ENCODE measurements around the gene PHAF1. TPM values are rescaled to one million over a fixed set of nuclear protein-coding genes. Genes with fewer than 3 reads are reported as not detected.

Gene PHAF1
- total and polyA plus RNA-seq, 9 of the 15 experiments (the other 6 are each of a cell fraction or from before 2014, with no cell fraction given), result 5.1 to 25.4 (median 13.8) TPM

- TF ChIP-seq TBP (optimal IDR thresholded peaks at IDR 0.05; ENCODE audit: low read depth, low read length) (peak; percentile 41), HNRNPK (IDR thresholded peaks at IDR 0.05; ENCODE audit: low read depth, low read length, poor library complexity, severe bottlenecking) (no peak), FOXK2 (conservative IDR thresholded peaks at IDR 0.05 in 1 of 2, IDR thresholded peaks at IDR 0.05 in 1 of 2; ENCODE audit: low read depth in 2 of 2) (0 out of 4 replicates have a peak, but pooled peaks of 1 of the 2 experiments have one; percentile 41), MECOM (CRISPR knock-in tag; IDR thresholded peaks at IDR 0.05) (no peak), ARID3A (IDR thresholded peaks at IDR 0.05; ENCODE audit: borderline replicate concordance, low read depth, low read length) (0 out of 2 replicates have a peak, but pooled peaks have one; percentile 19), PREB (CRISPR knock-in tag; IDR thresholded peaks at IDR 0.05) (no peak), ATF7 (IDR thresholded peaks at IDR 0.05) (peak; percentile 97), YY1 (IDR thresholded peaks at IDR 0.05; ENCODE audit: borderline replicate concordance in 1 of 3, control insufficient read depth in 1 of 3, extremely low read depth in 1 of 3, insufficient read depth in 3 of 3, insufficient read length in 1 of 3, insufficient replicate concordance in 2 of 3, low read depth in 1 of 3, low read length in 2 of 3) (peak in 1 of 3 experiments; percentile 16), SAP30 (IDR thresholded peaks at IDR 0.05; ENCODE audit: borderline replicate concordance, insufficient read depth, low read depth, low read length, poor library complexity, severe bottlenecking) (peak; percentile 52)
- TF ChIP-seq, protein P1, sequence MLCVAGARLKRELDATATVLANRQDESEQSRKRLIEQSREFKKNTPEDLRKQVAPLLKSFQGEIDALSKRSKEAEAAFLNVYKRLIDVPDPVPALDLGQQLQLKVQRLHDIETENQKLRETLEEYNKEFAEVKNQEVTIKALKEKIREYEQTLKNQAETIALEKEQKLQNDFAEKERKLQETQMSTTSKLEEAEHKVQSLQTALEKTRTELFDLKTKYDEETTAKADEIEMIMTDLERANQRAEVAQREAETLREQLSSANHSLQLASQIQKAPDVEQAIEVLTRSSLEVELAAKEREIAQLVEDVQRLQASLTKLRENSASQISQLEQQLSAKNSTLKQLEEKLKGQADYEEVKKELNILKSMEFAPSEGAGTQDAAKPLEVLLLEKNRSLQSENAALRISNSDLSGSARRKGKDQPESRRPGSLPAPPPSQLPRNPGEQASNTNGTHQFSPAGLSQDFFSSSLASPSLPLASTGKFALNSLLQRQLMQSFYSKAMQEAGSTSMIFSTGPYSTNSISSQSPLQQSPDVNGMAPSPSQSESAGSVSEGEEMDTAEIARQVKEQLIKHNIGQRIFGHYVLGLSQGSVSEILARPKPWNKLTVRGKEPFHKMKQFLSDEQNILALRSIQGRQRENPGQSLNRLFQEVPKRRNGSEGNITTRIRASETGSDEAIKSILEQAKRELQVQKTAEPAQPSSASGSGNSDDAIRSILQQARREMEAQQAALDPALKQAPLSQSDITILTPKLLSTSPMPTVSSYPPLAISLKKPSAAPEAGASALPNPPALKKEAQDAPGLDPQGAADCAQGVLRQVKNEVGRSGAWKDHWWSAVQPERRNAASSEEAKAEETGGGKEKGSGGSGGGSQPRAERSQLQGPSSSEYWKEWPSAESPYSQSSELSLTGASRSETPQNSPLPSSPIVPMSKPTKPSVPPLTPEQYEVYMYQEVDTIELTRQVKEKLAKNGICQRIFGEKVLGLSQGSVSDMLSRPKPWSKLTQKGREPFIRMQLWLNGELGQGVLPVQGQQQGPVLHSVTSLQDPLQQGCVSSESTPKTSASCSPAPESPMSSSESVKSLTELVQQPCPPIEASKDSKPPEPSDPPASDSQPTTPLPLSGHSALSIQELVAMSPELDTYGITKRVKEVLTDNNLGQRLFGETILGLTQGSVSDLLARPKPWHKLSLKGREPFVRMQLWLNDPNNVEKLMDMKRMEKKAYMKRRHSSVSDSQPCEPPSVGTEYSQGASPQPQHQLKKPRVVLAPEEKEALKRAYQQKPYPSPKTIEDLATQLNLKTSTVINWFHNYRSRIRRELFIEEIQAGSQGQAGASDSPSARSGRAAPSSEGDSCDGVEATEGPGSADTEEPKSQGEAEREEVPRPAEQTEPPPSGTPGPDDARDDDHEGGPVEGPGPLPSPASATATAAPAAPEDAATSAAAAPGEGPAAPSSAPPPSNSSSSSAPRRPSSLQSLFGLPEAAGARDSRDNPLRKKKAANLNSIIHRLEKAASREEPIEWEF (CRISPR knock-in tag; IDR thresholded peaks at IDR 0.05), result no peak
- TF ChIP-seq, protein P2, sequence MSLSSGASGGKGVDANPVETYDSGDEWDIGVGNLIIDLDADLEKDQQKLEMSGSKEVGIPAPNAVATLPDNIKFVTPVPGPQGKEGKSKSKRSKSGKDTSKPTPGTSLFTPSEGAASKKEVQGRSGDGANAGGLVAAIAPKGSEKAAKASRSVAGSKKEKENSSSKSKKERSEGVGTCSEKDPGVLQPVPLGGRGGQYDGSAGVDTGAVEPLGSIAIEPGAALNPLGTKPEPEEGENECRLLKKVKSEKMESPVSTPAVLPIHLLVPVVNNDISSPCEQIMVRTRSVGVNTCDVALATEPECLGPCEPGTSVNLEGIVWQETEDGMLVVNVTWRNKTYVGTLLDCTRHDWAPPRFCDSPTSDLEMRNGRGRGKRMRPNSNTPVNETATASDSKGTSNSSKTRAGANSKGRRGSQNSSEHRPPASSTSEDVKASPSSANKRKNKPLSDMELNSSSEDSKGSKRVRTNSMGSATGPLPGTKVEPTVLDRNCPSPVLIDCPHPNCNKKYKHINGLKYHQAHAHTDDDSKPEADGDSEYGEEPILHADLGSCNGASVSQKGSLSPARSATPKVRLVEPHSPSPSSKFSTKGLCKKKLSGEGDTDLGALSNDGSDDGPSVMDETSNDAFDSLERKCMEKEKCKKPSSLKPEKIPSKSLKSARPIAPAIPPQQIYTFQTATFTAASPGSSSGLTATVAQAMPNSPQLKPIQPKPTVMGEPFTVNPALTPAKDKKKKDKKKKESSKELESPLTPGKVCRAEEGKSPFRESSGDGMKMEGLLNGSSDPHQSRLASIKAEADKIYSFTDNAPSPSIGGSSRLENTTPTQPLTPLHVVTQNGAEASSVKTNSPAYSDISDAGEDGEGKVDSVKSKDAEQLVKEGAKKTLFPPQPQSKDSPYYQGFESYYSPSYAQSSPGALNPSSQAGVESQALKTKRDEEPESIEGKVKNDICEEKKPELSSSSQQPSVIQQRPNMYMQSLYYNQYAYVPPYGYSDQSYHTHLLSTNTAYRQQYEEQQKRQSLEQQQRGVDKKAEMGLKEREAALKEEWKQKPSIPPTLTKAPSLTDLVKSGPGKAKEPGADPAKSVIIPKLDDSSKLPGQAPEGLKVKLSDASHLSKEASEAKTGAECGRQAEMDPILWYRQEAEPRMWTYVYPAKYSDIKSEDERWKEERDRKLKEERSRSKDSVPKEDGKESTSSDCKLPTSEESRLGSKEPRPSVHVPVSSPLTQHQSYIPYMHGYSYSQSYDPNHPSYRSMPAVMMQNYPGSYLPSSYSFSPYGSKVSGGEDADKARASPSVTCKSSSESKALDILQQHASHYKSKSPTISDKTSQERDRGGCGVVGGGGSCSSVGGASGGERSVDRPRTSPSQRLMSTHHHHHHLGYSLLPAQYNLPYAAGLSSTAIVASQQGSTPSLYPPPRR (CRISPR knock-in tag; IDR thresholded peaks at IDR 0.05; ENCODE audit: borderline replicate concordance), result no peak
Observed at GRCh38 chr16:67183627-67184452, 74.1 kb downstream of the PHAF1 start, which contains the start of gene MATCAP1 (continued).

Data from K562 (cell line).